PFSK-1 (cell line): ENCODE measurements around the gene RNF208.

Source experiments
- FOXP2 ChIP-seq: optimal IDR thresholded peaks from 2 replicates; pipeline ENCODE3; 2011; ENCODE audit warnings: borderline replicate concordance, control low read depth, inconsistent platforms; ENCODE audit not compliant: insufficient read depth; ENCODE audit errors: extremely low read length, extremely low read depth
- POLR2AphosphoS5 ChIP-seq: IDR thresholded peaks from 2 replicates; pipeline ENCODE4 v1.6.1; 2012; ENCODE audit warnings: low read depth, mild to moderate bottlenecking, control low read depth, low read length, moderate library complexity
- SIN3A ChIP-seq: IDR thresholded peaks from 2 replicates; pipeline ENCODE4 v1.6.1; 2012; ENCODE audit warnings: mild to moderate bottlenecking, low read length, moderate library complexity, borderline replicate concordance; ENCODE audit not compliant: insufficient read depth
- TAF1 ChIP-seq: IDR thresholded peaks from 2 replicates; pipeline ENCODE4 v1.6.1; 2012; ENCODE audit warnings: low read length, control low read depth, borderline replicate concordance; ENCODE audit not compliant: insufficient read depth
- TF ChIP-seq, protein P1 (sequence below), 2 experiments: IDR thresholded peaks; 2 replicates each; pipeline versions ENCODE4 v1.6.1 to v1.8.0; 2011 to 2012; ENCODE audit warnings: low read depth in 2 of 2, low read length in 2 of 2, control low read depth in 1 of 2, inconsistent platforms in 1 of 2, mild to moderate bottlenecking in 1 of 2, moderate library complexity in 1 of 2; ENCODE audit not compliant: insufficient read depth in 1 of 2

The RNF208 gene

DNA sequence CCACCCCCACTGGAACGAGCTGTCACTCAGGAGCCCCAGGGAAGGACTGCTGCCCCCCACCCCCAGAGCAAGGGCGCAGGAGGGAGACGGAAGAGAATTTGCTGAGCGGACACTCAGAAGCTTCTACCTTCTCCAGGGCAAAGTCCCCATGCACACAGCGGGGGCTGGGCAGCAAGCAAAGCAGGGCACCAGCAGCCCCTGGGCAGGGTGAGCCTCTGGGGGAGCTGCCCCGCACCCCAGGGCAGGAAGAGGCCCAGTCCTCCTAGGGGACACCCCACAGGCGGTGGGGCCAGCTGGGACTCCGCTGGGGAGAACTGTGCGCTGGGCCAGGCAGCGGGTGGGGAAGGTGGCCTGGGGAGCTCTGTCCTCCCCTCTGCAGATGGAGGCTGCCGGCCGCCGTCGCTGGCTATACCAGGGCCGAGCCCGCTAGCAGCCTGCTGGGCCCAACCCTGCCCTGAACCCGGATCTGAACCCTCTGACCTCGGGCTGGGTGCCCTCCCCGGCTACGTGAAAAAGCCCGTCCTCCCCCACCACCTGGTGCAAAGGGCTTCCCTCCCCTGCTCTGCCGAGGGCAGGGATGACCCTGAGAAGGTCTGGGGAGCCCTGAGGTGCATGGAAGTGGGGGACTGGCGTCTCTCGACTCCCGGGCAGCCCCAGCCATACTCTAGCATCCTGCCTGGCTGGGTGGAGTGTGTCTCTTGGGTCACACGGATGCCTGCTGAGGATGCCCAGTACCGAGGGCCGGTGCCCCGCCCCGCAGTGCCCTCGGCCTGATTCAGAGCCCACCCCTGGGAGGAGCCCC is 8.1 kb upstream of the RNF208 start:
- no peak for TF ChIP-seq POLR2AphosphoS5
- no peak for TF ChIP-seq TAF1
- no peak for TF ChIP-seq FOXP2
- TF ChIP-seq, protein P1, sequence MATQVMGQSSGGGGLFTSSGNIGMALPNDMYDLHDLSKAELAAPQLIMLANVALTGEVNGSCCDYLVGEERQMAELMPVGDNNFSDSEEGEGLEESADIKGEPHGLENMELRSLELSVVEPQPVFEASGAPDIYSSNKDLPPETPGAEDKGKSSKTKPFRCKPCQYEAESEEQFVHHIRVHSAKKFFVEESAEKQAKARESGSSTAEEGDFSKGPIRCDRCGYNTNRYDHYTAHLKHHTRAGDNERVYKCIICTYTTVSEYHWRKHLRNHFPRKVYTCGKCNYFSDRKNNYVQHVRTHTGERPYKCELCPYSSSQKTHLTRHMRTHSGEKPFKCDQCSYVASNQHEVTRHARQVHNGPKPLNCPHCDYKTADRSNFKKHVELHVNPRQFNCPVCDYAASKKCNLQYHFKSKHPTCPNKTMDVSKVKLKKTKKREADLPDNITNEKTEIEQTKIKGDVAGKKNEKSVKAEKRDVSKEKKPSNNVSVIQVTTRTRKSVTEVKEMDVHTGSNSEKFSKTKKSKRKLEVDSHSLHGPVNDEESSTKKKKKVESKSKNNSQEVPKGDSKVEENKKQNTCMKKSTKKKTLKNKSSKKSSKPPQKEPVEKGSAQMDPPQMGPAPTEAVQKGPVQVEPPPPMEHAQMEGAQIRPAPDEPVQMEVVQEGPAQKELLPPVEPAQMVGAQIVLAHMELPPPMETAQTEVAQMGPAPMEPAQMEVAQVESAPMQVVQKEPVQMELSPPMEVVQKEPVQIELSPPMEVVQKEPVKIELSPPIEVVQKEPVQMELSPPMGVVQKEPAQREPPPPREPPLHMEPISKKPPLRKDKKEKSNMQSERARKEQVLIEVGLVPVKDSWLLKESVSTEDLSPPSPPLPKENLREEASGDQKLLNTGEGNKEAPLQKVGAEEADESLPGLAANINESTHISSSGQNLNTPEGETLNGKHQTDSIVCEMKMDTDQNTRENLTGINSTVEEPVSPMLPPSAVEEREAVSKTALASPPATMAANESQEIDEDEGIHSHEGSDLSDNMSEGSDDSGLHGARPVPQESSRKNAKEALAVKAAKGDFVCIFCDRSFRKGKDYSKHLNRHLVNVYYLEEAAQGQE (IDR thresholded peaks at IDR 0.05; ENCODE audit: insufficient read depth in 1 of 2, low read depth in 2 of 2, low read length in 2 of 2) = no peak
- TF ChIP-seq SIN3A = no peak

DNA sequence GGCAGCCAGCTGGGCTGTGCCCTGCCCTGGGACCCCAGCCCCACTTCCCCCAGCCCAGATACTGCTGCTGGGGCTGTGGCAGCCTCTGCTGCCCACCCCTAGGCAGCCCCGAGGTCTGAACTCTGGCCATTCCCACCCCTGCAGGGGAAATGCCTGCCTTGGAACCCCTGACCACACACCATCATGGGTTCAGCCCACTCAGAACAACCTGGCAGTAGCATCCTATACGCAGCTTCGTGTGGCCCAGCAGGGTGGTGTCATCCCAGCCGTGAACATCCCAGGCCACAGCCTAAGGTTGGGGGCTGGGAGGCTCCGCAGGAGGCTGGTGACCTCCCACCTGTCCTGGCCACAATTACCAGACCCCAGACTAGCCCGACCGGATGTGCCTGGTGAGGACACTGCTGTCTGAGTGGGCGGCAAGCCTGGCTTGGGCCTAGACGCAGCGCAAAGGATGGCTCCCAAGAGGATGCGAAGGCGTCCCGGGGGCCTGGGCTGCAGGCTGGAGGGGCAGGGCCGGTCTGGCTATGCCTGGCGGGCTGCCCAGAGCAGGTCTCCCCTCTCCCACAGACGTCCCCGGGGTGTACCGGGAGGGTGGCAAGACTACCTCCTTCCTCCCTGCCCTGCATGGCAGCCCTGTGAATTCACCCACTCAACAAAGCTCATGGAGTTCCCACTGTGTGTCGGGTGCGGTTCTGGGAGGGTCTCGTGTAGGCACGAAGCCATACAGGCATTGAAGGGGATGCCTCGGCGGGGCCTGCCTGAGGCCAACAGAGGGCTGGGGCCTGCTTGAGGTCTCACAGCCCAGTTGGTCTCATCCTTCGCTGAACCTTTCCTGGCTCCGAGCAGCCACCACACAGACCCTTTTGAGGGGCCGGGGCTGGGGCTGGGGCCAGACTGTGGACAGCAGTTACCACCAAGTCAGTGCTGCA is 7.2 kb upstream of the RNF208 start:
- TF ChIP-seq POLR2AphosphoS5 (no peak), SIN3A (no peak), FOXP2 (no peak), TAF1 (no peak)
- TF ChIP-seq, protein P1 (IDR thresholded peaks at IDR 0.05; ENCODE audit: insufficient read depth in 1 of 2, low read depth in 2 of 2, low read length in 2 of 2) = no peak

DNA sequence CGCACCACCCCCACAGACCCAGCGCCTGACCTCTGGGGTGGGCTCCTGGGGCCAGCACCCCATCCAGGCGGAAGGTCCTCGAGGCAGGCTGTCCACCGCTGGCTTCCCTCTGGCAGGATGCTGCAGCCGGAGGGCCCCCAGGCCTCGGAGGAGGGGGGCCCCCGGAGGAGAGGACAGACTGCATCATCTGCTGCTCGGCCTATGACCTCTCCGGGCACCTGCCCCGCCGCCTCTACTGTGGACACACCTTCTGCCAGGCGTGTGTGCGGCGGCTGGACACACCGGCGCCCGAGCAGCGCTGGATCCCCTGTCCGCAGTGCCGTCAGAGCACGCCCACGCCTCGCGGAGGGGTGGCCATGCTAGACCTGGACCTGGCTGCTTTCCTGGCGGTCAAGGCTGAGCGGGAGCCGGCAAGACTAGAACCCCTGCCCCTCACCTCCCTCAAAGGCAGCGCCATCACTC is 6.5 kb upstream of the RNF208 start:
- TF ChIP-seq, protein P1 (IDR thresholded peaks at IDR 0.05; ENCODE audit: insufficient read depth in 1 of 2, low read depth in 2 of 2, low read length in 2 of 2) = no peak
- TF ChIP-seq POLR2AphosphoS5 (no peak), TAF1 (no peak), FOXP2 (no peak)

DNA sequence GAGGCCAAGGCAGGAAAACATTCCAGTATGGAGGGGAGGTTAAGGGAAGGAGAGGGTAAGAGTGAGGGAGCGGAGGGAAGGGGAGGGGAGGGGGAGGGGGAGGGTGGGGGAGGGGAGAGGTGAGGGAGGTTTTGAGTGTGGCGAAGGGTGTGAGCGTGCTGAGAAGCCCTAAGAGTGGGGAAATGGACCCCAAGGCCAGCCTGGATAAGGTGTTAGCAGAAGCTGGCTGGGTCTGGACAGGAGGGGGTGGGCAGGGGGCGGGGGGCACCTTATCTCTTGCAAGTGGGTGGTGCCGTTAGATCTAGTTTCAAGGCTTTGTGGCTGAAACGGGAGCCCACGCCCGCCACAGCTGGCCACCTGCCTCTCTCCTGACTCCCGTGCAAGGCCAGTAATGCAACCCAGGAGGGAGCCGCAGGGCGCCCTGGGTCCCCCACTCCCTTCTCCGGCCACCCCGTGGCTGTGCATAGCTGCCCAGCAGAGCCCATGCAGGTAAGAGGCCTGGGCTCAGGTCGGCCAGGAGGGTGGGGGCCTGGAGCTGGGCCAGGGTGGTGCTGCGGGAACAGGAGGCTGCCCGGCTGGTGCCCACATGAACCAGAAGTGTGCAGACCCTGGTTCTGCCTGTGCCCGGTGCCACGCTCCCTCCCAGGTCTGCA is 5.9 kb upstream of the RNF208 start:
- no peak for TF ChIP-seq SIN3A
- no peak for TF ChIP-seq FOXP2
- TF ChIP-seq, protein P1 (IDR thresholded peaks at IDR 0.05; ENCODE audit: insufficient read depth in 1 of 2, low read depth in 2 of 2, low read length in 2 of 2) = no peak
- no peak for TF ChIP-seq POLR2AphosphoS5
